Pancreas (tissue), 10 donors: ENCODE data around the gene TLDC2. TPM values are rescaled to one million over a fixed set of nuclear protein-coding genes. Genes with fewer than 3 reads are reported as not detected.
"Not testable (repeated sequence)": the region's sequence is repeated elsewhere in the genome, so short reads cannot be mapped to it uniquely, and the experiment has no call there.

Source experiments
- ATAC-seq, 4 donors: fragments of 200-7000 bp; cut with Tn5 transposase; one replicate each; pipeline versions ENCODE4 v1.8.0 to v1.9.1; 2020; ENCODE audit warnings: mild to moderate bottlenecking in 4 of 4, moderate library complexity in 4 of 4
- DNase-seq, 6 donors: peaks; one replicate each; pipeline ENCODE4 v3.0.0-alpha.2; 2020
- FAIRE-seq: peaks from 2 replicates; lab custom pipeline; 2012; peaks lifted over from hg19 to GRCh38; lab: Jason Lieb, UNC
- H3K27ac ChIP-seq, 4 donors: fragments of 200-600 bp; sonication (generic); 1 replicate in 3 of 4; 2 replicates in 1 of 4; pipeline versions ENCODE4 v1.5.0 to v1.8.0; 2020
- H3K27me3 ChIP-seq, 4 donors: fragments of 200-600 bp; one replicate each; pipeline ENCODE4 v1.8.0; 2021
- H3K36me3 ChIP-seq, 3 donors: fragments of 200-600 bp; sonication (generic) in 1 of 3; one replicate each; pipeline versions ENCODE4 v1.5.0 to v1.8.0; 2020 to 2021
- H3K4me1 ChIP-seq, 3 donors: fragments of 200-600 bp; one replicate each; pipeline ENCODE4 v1.8.0; 2021
- H3K4me3 ChIP-seq, 4 donors: fragments of 200-600 bp; sonication (generic) in 2 of 4; one replicate each; pipeline versions ENCODE4 v1.5.0 to v1.8.0; 2020 to 2021
- H3K9me3 ChIP-seq, 4 donors: fragments of 200-600 bp; one replicate each; pipeline ENCODE4 v1.8.0; 2021
- CTCF ChIP-seq, 4 donors: fragments of 200-600 bp; sonication (generic) in 3 of 4; IDR thresholded peaks; one replicate each; pipeline versions ENCODE4 v1.5.0 to v1.8.0; 2021; ENCODE audit warnings: antibody characterized with exemption in 4 of 4
- WGBS, 2 donors: extraction: QIAGEN DNeasy Blood & Tissue Kit; methylation state at CpG; one replicate each; pipeline ENCODE4 v1.1.7; 2013; 5-methylcytosine and 5-hydroxymethylcytosine counted together
- intact Hi-C, 3 donors: fragments of 100-400 bp; cut with DNase I; formaldehyde crosslinking; loops; one replicate each; pipeline versions ENCODE4 v1.11.1 to v1.14.2; 2022
- polyA plus RNA-seq, 2 donors: library from polyadenylated mRNA; stranded (reverse); fragments of 200-250 nt; gene quantifications; one replicate each; pipeline ENCODE4 v1.2.3, GENCODE V29; 2013
- total RNA-seq, 6 donors: library from RNA; stranded (reverse); fragmentation: NEBNext Ultra II Directional in 4 of 6; extraction: Animal tissue kit (Norgen Biotek cat#: 25700) in 4 of 6; gene quantifications; one replicate each; pipeline versions ENCODE4 v1.2.1 to v1.2.4, GENCODE V29; 2021 to 2023
- donor health status: healthy with polysubstance abuse.
- donor health status: DM: no; HTN: no; CAD: no; lungs with moderate emphysema.
- donor health status: DM: no; HTN: no; CAD: no.
- donor health status: control.
- donor health status: control.
- donor health status: Bipolar disorder and iron deficiency.
- donor health status: DM: yes; HTN: yes; CAD: no.
- donor health status: DM: no; HTN: no; CAD: no.
- donor health status: DM: no; HTN: no; CAD: no.
- donor health status: DM: yes; HTN: yes; CAD: no.

The TLDC2 gene
- total and polyA plus RNA-seq, 8 donors: 0.23 to 0.82 (median 0.34) TPM; not detected in 1

GRCh38 chr20:36936341-36936740 lies 60.4 kb downstream of the TLDC2 start:
- FAIRE-seq: no peak

GRCh38 chr20:36936761-36937401 lies 60.9 kb downstream of the TLDC2 start:
- Histone ChIP-seq H3K4me1 (peaks cover 22 to 46% (median 42%) of the 10 kb centered on the region in 3 donors), H3K27ac (peak overlapping the region in 1 of 4 donors; percentile 1)
- H3K27me3 ChIP-seq, intact Hi-C loops, H3K4me3 ChIP-seq, H3K9me3 ChIP-seq, H3K36me3 ChIP-seq, DNase-seq, FAIRE-seq: not testable (repeated sequence)
- peak in 3 of 4 donors; percentile 44 to 72 (median 64) for ATAC-seq
- 66 to 74% methylated on average over 9 of the region's 9 CpGs for WGBS, 2 donors

More at GRCh38 chr20:36936341-36936740, 60.4 kb downstream of the TLDC2 start:
- 91 to 98% methylated on average over 8 of the region's 8 CpGs for WGBS, 2 donors
- intact Hi-C loops: no loop called here
- Histone ChIP-seq H3K4me1 (peaks cover 22 to 41% (median 37%) of the 10 kb centered on the region in 3 donors), H3K9me3 (no peaks in the 10 kb centered on the region), H3K36me3 (no peaks in the 10 kb centered on the region), H3K27me3 (no peaks in the 10 kb centered on the region), H3K4me3 (no peak overlapping the region), H3K27ac (no peak overlapping the region)
- ATAC-seq (no peak), DNase-seq (no peak)
- no peak for TF ChIP-seq CTCF (IDR thresholded peaks at IDR 0.05)

- DNase-seq: no peak
- FAIRE-seq: no peak
- ATAC-seq: no peak
- Histone ChIP-seq H3K27ac (peak overlapping the region in 1 of 4 donors; percentile 1), H3K4me1 (peaks cover 22 to 50% (median 44%) of the 10 kb centered on the region in 3 donors), H3K9me3 (no peaks in the 10 kb centered on the region), H3K27me3 (no peaks in the 10 kb centered on the region), H3K4me3 (no peak overlapping the region), H3K36me3 (no peaks in the 10 kb centered on the region)
- intact Hi-C loops: no loop called here
- no peak for TF ChIP-seq CTCF (IDR thresholded peaks at IDR 0.05)
Observed at GRCh38 chr20:36937402-36937770, 61.4 kb downstream of the TLDC2 start.

- Histone ChIP-seq H3K36me3 (peaks cover 0 to 12% (median 0%) of the 10 kb centered on the region in 3 donors), H3K4me1 (peaks cover 20 to 75% (median 47%) of the 10 kb centered on the region in 3 donors), H3K27ac (peak overlapping the region in 3 of 4 donors; percentile 17 to 71 (median 37)), H3K27me3 (no peaks in the 10 kb centered on the region), H3K9me3 (no peaks in the 10 kb centered on the region), H3K4me3 (no peak overlapping the region)
- peak in 3 of 4 donors; percentile 3 to 18 (median 11) for ATAC-seq
- WGBS, 2 donors: 10 to 13% methylated on average over 1 of the region's 1 CpG
- TF ChIP-seq CTCF (IDR thresholded peaks at IDR 0.05): no peak
- peak; percentile 17 for FAIRE-seq
- DNase-seq: no peak
- intact Hi-C loops: no loop called here
Observed at GRCh38 chr20:36941401-36941835, 65.5 kb downstream of the TLDC2 start.

Other genes starting within 250 kb of the TLDC2 start
- under 1 TPM in 5 of 6 donors, not detected in 1; 0.13 to 0.34 (median 0.22) TPM for gene SLA2, start 229.9 kb upstream of the TLDC2 start, total RNA-seq
- gene SLA2, start 229.9 kb upstream of the TLDC2 start, polyA plus RNA-seq: under 1 TPM; 0.19 to 0.33 TPM
- 10 to 100 TPM in 3 of 6 donors, 1 to 10 TPM in 3; 7.0 to 16.9 (median 8.9) TPM for gene NDRG3, start 130.0 kb upstream of the TLDC2 start, total RNA-seq
- 10 to 100 TPM in 1 of 2 donors, 1 to 10 TPM in 1; 7.9 to 13.8 TPM for gene NDRG3, start 130.0 kb upstream of the TLDC2 start, polyA plus RNA-seq
- 1 to 10 TPM; 1.9 to 3.8 (median 3.0) TPM for gene DSN1, start 102.4 kb upstream of the TLDC2 start, total RNA-seq
- gene DSN1, start 102.4 kb upstream of the TLDC2 start, polyA plus RNA-seq: 1 to 10 TPM; 4.1 to 6.3 TPM
- 10 to 100 TPM; 23.3 to 90.7 (median 49.0) TPM for gene SAMHD1, start 75.6 kb downstream of the TLDC2 start, total RNA-seq
- gene SAMHD1, start 75.6 kb downstream of the TLDC2 start, polyA plus RNA-seq: 10 to 100 TPM; 35.6 to 64.8 TPM
- 1 to 10 TPM; 2.5 to 4.3 (median 3.8) TPM for gene RBL1, start 219.9 kb downstream of the TLDC2 start, total RNA-seq
- gene RBL1, start 219.9 kb downstream of the TLDC2 start, polyA plus RNA-seq: 1 to 10 TPM; 1.1 to 1.4 TPM